ENCODE results near the gene WDR54. TPM values are rescaled to one million over a fixed set of nuclear protein-coding genes. Genes with fewer than 3 reads are reported as not detected.

Gene WDR54
- total and polyA plus RNA-seq, 10 of the 15 experiments (the other 5 are each of a cell fraction or from before 2014, with no cell fraction given) = 38.2 to 116 (median 89.1) TPM

DNA sequence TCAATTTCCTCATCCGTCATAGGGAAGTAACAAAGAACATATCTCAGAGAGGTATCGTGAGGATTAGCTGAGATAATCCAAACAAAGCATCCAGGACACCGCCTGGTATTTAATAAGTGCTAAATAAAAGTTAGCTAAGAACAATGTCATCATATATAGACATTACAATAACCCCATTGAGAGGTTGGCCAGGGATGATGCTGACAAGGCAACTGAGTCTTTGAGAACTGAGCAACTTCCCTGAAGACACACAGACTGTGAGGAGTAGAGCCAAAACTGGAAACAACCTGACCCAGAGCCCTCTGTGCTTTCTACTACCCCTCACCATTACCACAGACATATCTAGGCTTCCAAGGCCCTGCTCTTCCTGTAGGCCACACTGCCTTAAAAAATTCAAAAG is 39.8 kb upstream of the WDR54 start:
- FAIRE-seq = no peak
- H3K79me2 ChIP-seq (ENCODE audit: control insufficient read depth, insufficient read depth, low read length) = peaks cover 11% of the 10 kb centered on the region
- no peak overlapping the region for H3K9ac ChIP-seq (ENCODE audit: control insufficient read depth, insufficient read depth, low read length)

DNA sequence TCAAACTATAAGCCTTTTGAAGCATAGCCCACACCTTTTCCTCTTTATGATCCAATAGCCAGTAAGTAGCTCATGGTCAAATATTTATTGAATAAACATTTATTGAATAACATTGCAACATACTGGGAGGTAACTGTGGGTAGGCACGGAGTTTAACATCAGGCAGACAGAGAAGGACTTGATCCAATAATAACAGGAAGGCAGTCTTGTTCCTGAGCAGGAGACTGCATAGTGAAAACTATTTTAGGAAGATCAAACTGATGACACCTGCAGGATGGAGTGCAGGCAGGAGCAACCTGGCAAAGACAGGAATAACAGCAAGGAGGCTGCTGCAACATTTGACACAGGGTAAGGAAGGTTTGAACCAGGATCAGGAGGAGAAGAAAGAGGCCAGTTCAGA is 38.3 kb upstream of the WDR54 start:
- no peak for DNase-seq (ENCODE audit: low read depth, low spot score)
- H3K9ac ChIP-seq (ENCODE audit: control insufficient read depth, insufficient read depth, low read length) = no peak overlapping the region
- H3K36me3 ChIP-seq (ENCODE audit: control insufficient read depth in 2 of 2, insufficient read depth in 2 of 2, low read length in 1 of 2) = no peaks in the 10 kb centered on the region; a peak in 2 of 4 replicates
- H3K4me2 ChIP-seq (ENCODE audit: control insufficient read depth, insufficient read depth) = no peak overlapping the region
- H3K4me1 ChIP-seq (ENCODE audit: control insufficient read depth, insufficient read depth, low read length) = no peaks in the 10 kb centered on the region; the same call in 1 of the 2 replicates
- no peaks in the 10 kb centered on the region for H3K27me3 ChIP-seq (replicated peaks in 1 of 2; ENCODE audit: control insufficient read depth in 2 of 2, insufficient read depth in 2 of 2, low read length in 1 of 2)
- no peak overlapping the region for H2AFZ ChIP-seq (ENCODE audit: control insufficient read depth, low read depth, low read length)
- H3K27ac ChIP-seq (ENCODE audit: control insufficient read depth, insufficient read depth) = no peak overlapping the region
- peaks cover 13% of the 10 kb centered on the region for H3K79me2 ChIP-seq (ENCODE audit: control insufficient read depth, insufficient read depth, low read length)
- BruUV-seq (replicated peaks) = no TSS peak
- 96% methylated on average over 1 of the region's 1 CpG for whole genome bisulfite sequencing (ENCODE audit: insufficient coverage, insufficient replicate concordance, low lambda C conversion rate, missing lambda C conversion rate)
- POLR2A ChIA-PET = no interaction called here
- H3K9me3 ChIP-seq (replicated peaks; ENCODE audit: control insufficient read depth, insufficient read depth, low read length) = no peaks in the 10 kb centered on the region
- RAD21 ChIA-PET (ENCODE audit: unreplicated experiment) = interaction anchor here (2.4 kb wide), 1 partner anchor 8 kb away, joined by 9 read pairs; no protein-coding TSS in a partner anchor
- no peak for TF ChIP-seq LARP7 (IDR thresholded peaks at IDR 0.05)
- no peak for TF ChIP-seq TCF7 (IDR thresholded peaks at IDR 0.05; ENCODE audit: borderline replicate concordance)
- in situ Hi-C loops (cut with MboI) (no loop called here), intact Hi-C loops (cut with micrococcal nuclease; ENCODE audit: unreplicated experiment) (no loop called here)
- CTCF ChIA-PET = interaction anchor here (2.5 kb wide), 1 partner anchor 9 kb away, joined by 16 read pairs; no protein-coding TSS in a partner anchor
- SMC1A ChIA-PET (ENCODE audit: uncharacterized antibody, unreplicated experiment) = no interaction called here
- ATAC-seq = no peak
- FAIRE-seq = no peak
- H4K20me1 ChIP-seq (ENCODE audit: control insufficient read depth, insufficient read depth) = peaks cover 10% of the 10 kb centered on the region; the same call in 1 of the 2 replicates
- H3K4me3 ChIP-seq = no peak overlapping the region

More for the DNA sequence above, 39.8 kb upstream of the WDR54 start:
- no peak overlapping the region for H3K4me2 ChIP-seq (ENCODE audit: control insufficient read depth, insufficient read depth)
- 99% methylated on average over 3 of the region's 3 CpGs for WGBS (ENCODE audit: insufficient coverage, insufficient replicate concordance, low lambda C conversion rate, missing lambda C conversion rate)
- H3K4me3 ChIP-seq = no peak overlapping the region
- ChIA-PET CTCF (interaction anchor here (0.9 to 2.5 kb wide), 4 partner anchors 10 to 47 kb away, joined by 3 to 16 read pairs (median 4); no protein-coding TSS in a partner anchor), POLR2A (interaction anchor here (0.7 kb wide), 1 partner anchor 10 kb away, joined by 4 read pairs; no protein-coding TSS in a partner anchor), SMC1A (ENCODE audit: uncharacterized antibody, unreplicated experiment) (interaction anchor here (1.0 to 1.1 kb wide), 2 partner anchors 9 to 15 kb away, joined by 4 to 6 read pairs; no protein-coding TSS in a partner anchor), RAD21 (ENCODE audit: unreplicated experiment) (interaction anchor here (2.4 kb wide), 1 partner anchor 10 kb away, joined by 9 read pairs; no protein-coding TSS in a partner anchor)
- peaks cover 7% of the 10 kb centered on the region; the same call in 1 of the 2 replicates for H4K20me1 ChIP-seq (ENCODE audit: control insufficient read depth, insufficient read depth)
- no peaks in the 10 kb centered on the region for H3K9me3 ChIP-seq (replicated peaks; ENCODE audit: control insufficient read depth, insufficient read depth, low read length)
- no TSS peak for BruUV-seq (replicated peaks)
- no peak overlapping the region for H2AFZ ChIP-seq (ENCODE audit: control insufficient read depth, low read depth, low read length)
- no peaks in the 10 kb centered on the region for H3K27me3 ChIP-seq (replicated peaks in 1 of 2; ENCODE audit: control insufficient read depth in 2 of 2, insufficient read depth in 2 of 2, low read length in 1 of 2)
- intact Hi-C loops (cut with micrococcal nuclease; ENCODE audit: unreplicated experiment) (no loop called here), in situ Hi-C loops (cut with MboI) (no loop called here)
- no peak for DNase-seq (ENCODE audit: low read depth, low spot score)
- TF ChIP-seq BHLHE40 (IDR thresholded peaks at IDR 0.05; ENCODE audit: borderline replicate concordance in 1 of 2, low read depth in 2 of 2, low read length in 1 of 2) = no peak
- TF ChIP-seq, protein P1, sequence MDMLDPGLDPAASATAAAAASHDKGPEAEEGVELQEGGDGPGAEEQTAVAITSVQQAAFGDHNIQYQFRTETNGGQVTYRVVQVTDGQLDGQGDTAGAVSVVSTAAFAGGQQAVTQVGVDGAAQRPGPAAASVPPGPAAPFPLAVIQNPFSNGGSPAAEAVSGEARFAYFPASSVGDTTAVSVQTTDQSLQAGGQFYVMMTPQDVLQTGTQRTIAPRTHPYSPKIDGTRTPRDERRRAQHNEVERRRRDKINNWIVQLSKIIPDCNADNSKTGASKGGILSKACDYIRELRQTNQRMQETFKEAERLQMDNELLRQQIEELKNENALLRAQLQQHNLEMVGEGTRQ (IDR thresholded peaks at IDR 0.05; ENCODE audit: borderline replicate concordance, low read depth, low read length) = no peak
- TF ChIP-seq SMC3 (IDR thresholded peaks at IDR 0.05; ENCODE audit: borderline replicate concordance, low read length) = no peak
- no peaks in the 10 kb centered on the region; the same call in 1 of the 2 replicates for H3K4me1 ChIP-seq (ENCODE audit: control insufficient read depth, insufficient read depth, low read length)
- peaks cover 3 to 11% of the 10 kb centered on the region in 2 experiments; a peak in 3 of 4 replicates for H3K36me3 ChIP-seq (ENCODE audit: control insufficient read depth in 2 of 2, insufficient read depth in 2 of 2, low read length in 1 of 2)
- no peak overlapping the region for H3K27ac ChIP-seq (ENCODE audit: control insufficient read depth, insufficient read depth)
- no peak for ATAC-seq

All from GM12878 (cell line).